ENCODE data around the gene FCN2. TPM values are rescaled to one million over a fixed set of nuclear protein-coding genes. Genes with fewer than 3 reads are reported as not detected.

The FCN2 gene
- total and polyA plus RNA-seq, 7 donors: 0.07 TPM; not detected in 6

- WGBS, 3 donors: 87 to 92% (median 87%) methylated on average over 20 of the region's 20 CpGs
- DNase-seq (no peak), ATAC-seq (no peak)
- Histone ChIP-seq H3K27me3 (ENCODE audit: insufficient read depth in 3 of 3, low read length in 2 of 3) (peaks cover 0 to 10% (median 0%) of the 10 kb centered on the region in 3 donors), H3K9me3 (no peaks in the 10 kb centered on the region), H3K27ac (no peak overlapping the region), H3K4me1 (no peaks in the 10 kb centered on the region), H3K36me3 (ENCODE audit: insufficient read depth in 1 of 2, low read depth in 1 of 2) (peaks cover 0 to 5% of the 10 kb centered on the region in 2 donors), H3K4me3 (no peak overlapping the region)
- TF ChIP-seq CTCF (IDR thresholded peaks at IDR 0.05): no peak
- intact Hi-C loops (cut with DNase I): no loop called here
Measured at GRCh38 chr9:134834217-134834956, 46.2 kb upstream of the FCN2 start.

GRCh38 chr9:134834957-134835419 is 45.6 kb upstream of the FCN2 start:
- ATAC-seq: no peak
- Histone ChIP-seq H3K4me3 (no peak overlapping the region), H3K9me3 (no peaks in the 10 kb centered on the region), H3K27ac (no peak overlapping the region), H3K36me3 (ENCODE audit: insufficient read depth in 1 of 2, low read depth in 1 of 2) (peaks cover 0 to 5% of the 10 kb centered on the region in 2 donors), H3K4me1 (no peaks in the 10 kb centered on the region), H3K27me3 (ENCODE audit: insufficient read depth in 3 of 3, low read length in 2 of 3) (peaks cover 0 to 10% (median 0%) of the 10 kb centered on the region in 3 donors)
- intact Hi-C loops (cut with DNase I): no loop called here
- peak in 1 of 2 donors; percentile 12 for DNase-seq
- TF ChIP-seq CTCF (IDR thresholded peaks at IDR 0.05): no peak
- 82 to 93% (median 91%) methylated on average over 25 of the region's 25 CpGs for WGBS, 3 donors

GRCh38 chr9:134835448-134835847 is 45.2 kb upstream of the FCN2 start:
- Histone ChIP-seq H3K27ac (no peak overlapping the region), H3K4me3 (no peak overlapping the region), H3K9me3 (no peaks in the 10 kb centered on the region), H3K4me1 (no peaks in the 10 kb centered on the region), H3K36me3 (ENCODE audit: insufficient read depth in 1 of 2, low read depth in 1 of 2) (peaks cover 0 to 5% of the 10 kb centered on the region in 2 donors), H3K27me3 (ENCODE audit: insufficient read depth in 3 of 3, low read length in 2 of 3) (peaks cover 0 to 12% (median 0%) of the 10 kb centered on the region in 3 donors)
- ATAC-seq (peak in 1 of 4 donors; percentile 49), DNase-seq (peak; percentile 53 to 73)
- 69 to 70% (median 69%) methylated on average over 16 of the region's 16 CpGs for WGBS, 3 donors
- intact Hi-C loops (cut with DNase I): no loop called here
- TF ChIP-seq CTCF (IDR thresholded peaks at IDR 0.05): no peak

- WGBS, 3 donors: 84 to 88% (median 86%) methylated on average over 13 of the region's 13 CpGs
Measured at GRCh38 chr9:134835987-134836386, 44.6 kb upstream of the FCN2 start.

More at GRCh38 chr9:134835987-134836386, 44.6 kb upstream of the FCN2 start:
- no peak for TF ChIP-seq CTCF (IDR thresholded peaks at IDR 0.05)
- DNase-seq (peak in 1 of 2 donors; percentile 5), ATAC-seq (no peak)
- Histone ChIP-seq H3K4me1 (no peaks in the 10 kb centered on the region), H3K27ac (no peak overlapping the region), H3K27me3 (ENCODE audit: insufficient read depth in 3 of 3, low read length in 2 of 3) (peaks cover 0 to 14% (median 0%) of the 10 kb centered on the region in 3 donors), H3K4me3 (no peak overlapping the region), H3K36me3 (ENCODE audit: insufficient read depth in 1 of 2, low read depth in 1 of 2) (peaks cover 0 to 5% of the 10 kb centered on the region in 2 donors), H3K9me3 (no peaks in the 10 kb centered on the region)
- intact Hi-C loops (cut with DNase I): no loop called here
